Measurements from ENCODE around the gene COTL1.

The COTL1 gene

GRCh38 chr16:84552135-84552534 lies 65.7 kb downstream of the COTL1 start:
- no peak for DNase-seq (ENCODE audit: low read depth in 2 of 2)

DNA sequence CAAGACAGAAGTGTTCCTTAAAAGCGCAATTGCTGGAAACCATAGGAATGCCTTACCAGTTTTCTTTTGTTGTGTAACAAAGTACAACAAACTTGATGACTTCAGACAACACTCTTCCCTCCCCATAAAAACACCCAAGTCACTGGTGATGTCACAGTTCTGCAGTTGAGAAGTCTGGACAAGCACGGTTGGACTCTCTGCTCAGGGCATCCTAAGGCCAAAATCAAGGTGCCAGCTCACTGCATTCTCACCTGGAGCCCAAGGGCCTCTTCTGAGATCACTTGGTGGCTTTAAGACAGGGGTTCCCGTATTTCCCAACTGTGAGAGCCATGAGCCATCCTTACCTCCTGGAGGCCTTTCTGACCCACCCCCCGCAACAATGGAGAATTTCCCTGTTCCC lies 67.8 kb downstream of the COTL1 start:
- no peak for DNase-seq (ENCODE audit: low read depth in 2 of 2)

DNA sequence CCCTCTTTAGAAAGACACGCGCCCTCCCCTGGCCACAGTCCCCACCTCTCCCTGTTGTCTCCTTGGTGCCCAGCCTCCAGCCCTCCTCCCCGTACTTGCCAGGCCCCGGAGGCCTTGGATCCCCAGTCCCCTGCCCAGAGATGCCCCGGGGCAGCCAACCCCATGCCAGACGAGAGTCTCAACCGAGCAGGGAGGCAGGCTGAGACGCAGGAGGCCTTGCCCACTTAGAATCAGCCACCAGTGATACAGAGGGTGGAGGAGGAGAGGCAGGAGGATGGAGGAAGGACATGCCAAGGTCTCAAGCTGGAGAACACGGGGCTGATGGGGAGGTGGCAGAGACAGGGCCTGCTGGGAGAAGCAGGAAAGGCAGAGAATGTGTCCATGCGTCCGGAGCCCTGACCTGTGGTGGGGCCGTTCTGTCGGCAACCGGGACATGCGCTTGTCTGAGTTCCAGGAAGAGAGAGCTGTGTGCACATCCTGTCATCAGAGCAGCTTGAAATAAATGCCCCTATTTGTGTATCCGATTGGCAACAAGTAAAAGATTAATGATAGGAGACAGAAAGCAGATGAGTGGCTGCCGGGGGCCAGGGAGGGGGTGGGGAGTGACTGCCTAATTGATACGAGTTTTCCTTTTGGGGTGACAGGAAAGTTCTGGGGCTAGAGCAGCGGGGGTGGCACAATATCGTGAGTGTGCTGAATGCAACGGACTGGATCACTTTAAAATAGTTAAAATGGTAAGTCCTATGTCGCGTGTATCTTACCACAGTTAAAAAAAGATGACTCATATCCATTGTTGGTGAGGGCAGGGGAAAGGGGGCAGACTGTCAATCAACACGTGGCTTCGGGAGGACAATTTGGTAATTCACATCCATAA lies 68.7 kb downstream of the COTL1 start:
- DNase-seq (ENCODE audit: low read depth in 2 of 2) = peak in 1 of 2 donors; percentile 28

GRCh38 chr16:84548508-84548907 lies 69.4 kb downstream of the COTL1 start:
- no peak for DNase-seq (ENCODE audit: low read depth in 2 of 2)

- peak in 1 of 2 donors; percentile 31 for DNase-seq (ENCODE audit: low read depth in 2 of 2)
Measured at GRCh38 chr16:84547546-84548061, 70.3 kb downstream of the COTL1 start.

GRCh38 chr16:84546669-84547545 lies 71.0 kb downstream of the COTL1 start:
- no peak for DNase-seq (ENCODE audit: low read depth in 2 of 2)

- DNase-seq (ENCODE audit: low read depth in 2 of 2) = no peak
Measured at GRCh38 chr16:84545114-84545737, 72.7 kb downstream of the COTL1 start.

DNA sequence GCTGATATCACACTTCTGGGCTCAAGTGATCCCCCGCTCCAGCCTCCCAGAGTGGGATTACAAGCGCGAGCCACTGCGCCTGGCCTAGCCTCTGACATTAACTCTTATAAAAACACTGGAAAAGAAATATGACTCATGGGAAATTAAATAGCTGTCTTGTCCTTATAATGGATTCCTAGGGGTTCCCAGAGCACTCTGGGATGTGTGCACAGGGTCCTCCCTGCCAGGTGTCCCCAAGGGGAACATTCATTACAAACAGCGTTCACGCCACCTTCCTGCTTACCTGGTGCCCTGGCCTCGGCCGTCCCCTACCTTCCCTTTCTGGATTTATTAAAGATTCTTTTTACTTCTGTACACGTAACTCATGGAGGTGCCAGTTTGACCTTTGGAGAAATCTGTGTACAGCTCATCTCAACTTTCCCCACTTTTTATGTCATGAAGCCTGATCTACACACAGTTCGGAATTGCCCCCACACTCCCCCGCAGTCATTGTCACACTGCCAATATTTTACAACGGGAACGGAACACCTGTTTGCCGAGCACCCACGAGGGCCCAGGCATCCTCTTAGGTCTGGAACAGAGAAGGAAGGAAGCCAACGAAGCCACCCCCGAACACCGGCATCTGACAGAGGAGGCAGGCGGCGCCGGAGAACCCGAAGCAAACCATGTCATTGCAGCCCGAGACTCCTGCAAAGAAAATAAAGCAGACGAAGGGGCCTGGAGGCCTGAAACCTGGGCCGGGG lies 73.7 kb downstream of the COTL1 start:
- peak in 1 of 2 donors; percentile 25 for DNase-seq (ENCODE audit: low read depth in 2 of 2)

DNA sequence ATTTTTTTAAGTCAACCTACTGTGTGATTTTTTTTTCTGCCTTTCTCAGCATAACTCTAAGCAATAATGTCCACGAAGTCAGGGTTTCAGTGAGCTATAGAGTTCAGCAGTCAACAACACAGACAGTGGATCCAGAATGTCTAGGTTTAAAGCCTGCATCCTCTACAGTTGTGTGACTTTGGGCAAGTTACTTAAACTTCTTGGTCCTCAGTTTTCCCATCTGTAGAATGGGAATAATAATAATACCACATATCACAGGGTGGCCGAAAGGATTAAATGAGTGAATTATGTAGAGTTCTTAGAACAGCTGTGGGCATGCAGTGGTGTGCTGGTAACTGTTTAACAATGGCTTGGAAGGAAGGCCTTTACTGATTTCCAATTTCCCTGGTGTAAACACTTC lies 74.6 kb downstream of the COTL1 start:
- DNase-seq (ENCODE audit: low read depth in 2 of 2) = no peak

- no peak for DNase-seq (ENCODE audit: low read depth in 2 of 2)
Measured at GRCh38 chr16:84541999-84542817, 75.7 kb downstream of the COTL1 start.

- no peak for DNase-seq (ENCODE audit: low read depth in 2 of 2)
Measured at GRCh38 chr16:84540194-84540593, 77.7 kb downstream of the COTL1 start.

DNA sequence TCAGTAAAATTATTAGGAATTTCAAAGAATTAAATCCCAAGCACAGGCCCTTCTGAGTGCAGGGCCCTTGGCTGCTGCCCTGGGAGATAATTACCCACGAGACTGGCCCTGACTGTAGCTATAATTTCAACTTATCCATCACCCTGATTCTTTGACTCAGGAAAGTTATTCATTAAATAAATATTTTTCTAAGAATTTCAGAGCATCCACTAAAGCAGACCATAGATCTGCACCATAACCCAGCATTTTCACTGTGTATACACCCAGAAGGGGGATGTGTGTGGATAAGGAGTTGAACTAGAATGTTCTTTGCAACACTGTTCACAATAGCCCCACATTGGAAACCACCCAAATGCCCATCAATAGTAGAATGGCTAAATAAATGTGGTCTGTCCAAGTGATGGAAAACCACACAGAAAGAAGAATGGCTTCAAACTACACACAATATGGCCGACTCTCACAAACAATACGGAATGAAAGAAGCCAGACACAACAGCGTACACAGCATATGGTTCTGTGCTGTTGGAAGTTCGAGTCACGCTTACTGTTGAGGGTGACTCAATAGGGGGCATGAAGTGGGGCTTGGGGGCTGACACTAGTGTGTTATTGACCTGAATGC lies 79.5 kb downstream of the COTL1 start:
- DNase-seq (ENCODE audit: low read depth in 2 of 2) = no peak

GRCh38 chr16:84537491-84538151 lies 80.3 kb downstream of the COTL1 start:
- DNase-seq (ENCODE audit: low read depth in 2 of 2) = no peak

DNA sequence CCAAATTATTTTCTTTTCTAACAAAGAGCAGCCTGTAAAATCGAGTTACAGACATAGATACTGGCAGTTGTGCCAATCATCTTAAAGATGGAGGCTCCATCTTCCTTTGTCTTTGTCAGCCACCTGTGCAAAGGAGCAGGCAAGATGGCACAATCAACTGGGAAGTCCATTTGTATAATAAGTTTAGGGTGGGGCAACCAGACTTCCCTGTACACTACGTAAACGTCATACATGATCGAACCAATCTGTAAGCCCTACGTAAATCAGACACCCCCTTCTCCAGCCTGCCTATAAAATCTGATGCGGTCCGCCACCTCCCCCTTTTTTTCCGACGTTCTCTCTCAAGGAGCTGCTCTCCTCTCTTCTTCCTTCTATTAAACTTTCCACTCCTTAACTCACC lies 82.0 kb downstream of the COTL1 start:
- DNase-seq (ENCODE audit: low read depth in 2 of 2) = no peak

GRCh38 chr16:84535408-84535807 lies 82.5 kb downstream of the COTL1 start:
- no peak for DNase-seq (ENCODE audit: low read depth in 2 of 2)

DNA sequence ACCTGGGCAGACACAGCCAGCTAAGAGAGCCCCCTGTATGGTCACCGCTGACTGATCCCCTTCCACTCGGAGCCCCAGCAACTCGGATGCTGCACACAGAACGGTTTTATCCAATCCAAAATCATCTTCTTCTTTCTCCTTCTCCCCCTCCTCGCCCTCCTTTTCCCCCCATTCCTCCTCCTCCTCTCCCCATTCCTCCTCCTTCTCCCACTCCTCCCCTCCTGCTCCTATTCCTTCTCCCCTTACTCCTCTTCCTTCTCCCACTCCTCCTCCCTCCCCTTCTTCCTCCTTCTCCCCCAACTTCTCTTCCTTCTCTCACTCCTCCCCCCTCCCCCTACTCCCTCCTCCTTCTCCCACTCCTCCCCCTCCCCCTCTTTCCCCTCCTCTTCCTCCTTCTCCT lies 83.1 kb downstream of the COTL1 start:
- DNase-seq (ENCODE audit: low read depth in 2 of 2) = no peak

DNA sequence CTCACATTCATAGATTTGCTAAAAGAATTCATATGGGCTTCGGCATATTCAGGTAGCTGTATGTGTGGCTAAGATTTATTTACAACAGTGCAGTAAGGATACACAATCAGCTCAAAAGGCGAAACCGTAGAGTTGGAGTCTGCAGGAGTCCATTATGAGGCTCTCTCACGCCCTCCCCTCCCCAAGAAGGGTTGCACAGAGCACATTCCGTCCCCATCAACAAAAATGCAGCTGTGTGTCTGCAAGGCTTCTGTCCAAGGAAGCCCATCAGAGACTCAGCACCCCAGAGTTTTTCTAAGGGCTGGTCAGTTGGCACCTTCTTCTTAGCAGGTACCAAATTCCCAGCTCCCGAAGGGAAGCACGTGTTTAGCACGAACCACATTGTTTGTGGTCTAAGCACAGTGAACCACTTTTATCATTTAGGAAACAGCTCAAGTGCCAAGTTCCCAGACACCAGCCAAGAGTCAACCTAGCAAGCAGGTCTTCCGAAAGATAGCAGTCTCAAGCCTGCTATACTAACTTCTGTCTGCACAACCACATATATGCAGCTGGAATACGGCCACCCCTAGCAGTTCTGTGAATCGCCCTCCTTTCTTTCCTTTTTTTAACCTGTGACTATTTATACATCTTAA lies 84.9 kb downstream of the COTL1 start:
- no peak for DNase-seq (ENCODE audit: low read depth in 2 of 2)

DNA sequence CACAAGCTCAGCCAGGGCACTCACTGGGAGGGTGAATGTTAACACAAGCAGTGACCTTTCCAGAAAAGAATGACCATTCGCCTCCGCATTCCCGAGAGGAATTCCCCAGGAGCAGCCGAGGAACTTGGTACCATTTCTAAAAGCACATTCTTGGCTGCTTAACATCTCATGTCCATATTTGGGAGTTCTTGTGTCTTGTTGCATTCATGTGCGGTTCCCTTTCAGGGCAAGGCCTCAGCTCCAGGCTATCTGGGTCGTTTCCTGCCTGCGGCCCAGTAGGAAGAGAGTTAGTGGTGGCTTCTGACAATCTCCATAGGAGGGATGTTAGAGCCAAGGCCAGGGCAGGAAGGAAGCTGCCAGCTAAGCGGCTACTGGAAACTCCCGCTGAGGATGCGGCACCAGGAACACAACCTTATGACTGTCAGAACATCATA lies 85.6 kb downstream of the COTL1 start:
- no peak for DNase-seq (ENCODE audit: low read depth in 2 of 2)

- DNase-seq (ENCODE audit: low read depth in 2 of 2) = no peak
Measured at GRCh38 chr16:84531671-84532111, 86.2 kb downstream of the COTL1 start.
